ENCODE results near the gene GBF1.
A peak's percentile ranks its signal among the peaks of the same experiment; 100 is the strongest.

GBF1 gene

GRCh38 chr10:102408728-102409603 is 163.6 kb downstream of the GBF1 start:
- H3K4me3 ChIP-seq (ENCODE audit: low read length), result peak overlapping the region; percentile 41
- H3K4me1 ChIP-seq (ENCODE audit: insufficient read depth, low read length), result peaks cover 52% of the 10 kb centered on the region
- peaks cover 8% of the 10 kb centered on the region for H3K36me3 ChIP-seq (ENCODE audit: insufficient read depth, low read length)
- H3K27me3 ChIP-seq (ENCODE audit: insufficient read depth, low read length), result no peaks in the 10 kb centered on the region
- no peak overlapping the region for H2AFZ ChIP-seq (ENCODE audit: low read depth, low read length)
- H3K9me3 ChIP-seq (ENCODE audit: low read length), result no peaks in the 10 kb centered on the region

GRCh38 chr10:102409604-102410428 is 164.5 kb downstream of the GBF1 start:
- Histone ChIP-seq H3K9me3 (ENCODE audit: low read length) (no peaks in the 10 kb centered on the region), H2AFZ (ENCODE audit: low read depth, low read length) (no peak overlapping the region), H3K36me3 (ENCODE audit: insufficient read depth, low read length) (peaks cover 1% of the 10 kb centered on the region), H3K27me3 (ENCODE audit: insufficient read depth, low read length) (no peaks in the 10 kb centered on the region), H3K4me1 (ENCODE audit: insufficient read depth, low read length) (peaks cover 61% of the 10 kb centered on the region), H3K4me3 (ENCODE audit: low read length) (peak overlapping the region; percentile 41)

GRCh38 chr10:102410429-102411073 is 165.2 kb downstream of the GBF1 start:
- Histone ChIP-seq H3K27me3 (ENCODE audit: insufficient read depth, low read length) (no peaks in the 10 kb centered on the region), H2AFZ (ENCODE audit: low read depth, low read length) (no peak overlapping the region), H3K9me3 (ENCODE audit: low read length) (no peaks in the 10 kb centered on the region), H3K4me3 (ENCODE audit: low read length) (no peak overlapping the region), H3K36me3 (ENCODE audit: insufficient read depth, low read length) (no peaks in the 10 kb centered on the region), H3K4me1 (ENCODE audit: insufficient read depth, low read length) (peaks cover 65% of the 10 kb centered on the region)

- H3K4me3 ChIP-seq (ENCODE audit: low read length), result no peak overlapping the region
- no peaks in the 10 kb centered on the region for H3K9me3 ChIP-seq (ENCODE audit: low read length)
- no peaks in the 10 kb centered on the region for H3K27me3 ChIP-seq (ENCODE audit: insufficient read depth, low read length)
- H3K36me3 ChIP-seq (ENCODE audit: insufficient read depth, low read length), result no peaks in the 10 kb centered on the region
- no peak overlapping the region for H2AFZ ChIP-seq (ENCODE audit: low read depth, low read length)
- peaks cover 67% of the 10 kb centered on the region for H3K4me1 ChIP-seq (ENCODE audit: insufficient read depth, low read length)
These were observed 166.3 kb downstream of the GBF1 start for GRCh38 chr10:102411341-102412255.

GRCh38 chr10:102412293-102412692 is 167.0 kb downstream of the GBF1 start:
- H3K4me1 ChIP-seq (ENCODE audit: insufficient read depth, low read length), result peaks cover 67% of the 10 kb centered on the region

GRCh38 chr10:102413053-102413705 is 167.8 kb downstream of the GBF1 start:
- Histone ChIP-seq H2AFZ (ENCODE audit: low read depth, low read length) (no peak overlapping the region), H3K9me3 (ENCODE audit: low read length) (no peaks in the 10 kb centered on the region), H3K27me3 (ENCODE audit: insufficient read depth, low read length) (no peaks in the 10 kb centered on the region), H3K4me1 (ENCODE audit: insufficient read depth, low read length) (peaks cover 68% of the 10 kb centered on the region), H3K4me3 (ENCODE audit: low read length) (no peak overlapping the region), H3K36me3 (ENCODE audit: insufficient read depth, low read length) (no peaks in the 10 kb centered on the region)

More at GRCh38 chr10:102412293-102412692, 167.0 kb downstream of the GBF1 start:
- Histone ChIP-seq H2AFZ (ENCODE audit: low read depth, low read length) (no peak overlapping the region), H3K4me3 (ENCODE audit: low read length) (no peak overlapping the region), H3K27me3 (ENCODE audit: insufficient read depth, low read length) (no peaks in the 10 kb centered on the region), H3K9me3 (ENCODE audit: low read length) (no peaks in the 10 kb centered on the region), H3K36me3 (ENCODE audit: insufficient read depth, low read length) (no peaks in the 10 kb centered on the region)

GRCh38 chr10:102413806-102414561 is 168.7 kb downstream of the GBF1 start:
- Histone ChIP-seq H3K4me3 (ENCODE audit: low read length) (no peak overlapping the region), H3K4me1 (ENCODE audit: insufficient read depth, low read length) (peaks cover 72% of the 10 kb centered on the region), H3K27me3 (ENCODE audit: insufficient read depth, low read length) (no peaks in the 10 kb centered on the region), H3K36me3 (ENCODE audit: insufficient read depth, low read length) (no peaks in the 10 kb centered on the region), H2AFZ (ENCODE audit: low read depth, low read length) (no peak overlapping the region), H3K9me3 (ENCODE audit: low read length) (no peaks in the 10 kb centered on the region)

GRCh38 chr10:102414749-102415148 is 169.4 kb downstream of the GBF1 start:
- Histone ChIP-seq H3K27me3 (ENCODE audit: insufficient read depth, low read length) (no peaks in the 10 kb centered on the region), H2AFZ (ENCODE audit: low read depth, low read length) (no peak overlapping the region), H3K4me1 (ENCODE audit: insufficient read depth, low read length) (peaks cover 70% of the 10 kb centered on the region), H3K9me3 (ENCODE audit: low read length) (no peaks in the 10 kb centered on the region), H3K4me3 (ENCODE audit: low read length) (no peak overlapping the region), H3K36me3 (ENCODE audit: insufficient read depth, low read length) (no peaks in the 10 kb centered on the region)

- H3K27me3 ChIP-seq (ENCODE audit: insufficient read depth, low read length), result no peaks in the 10 kb centered on the region
- peaks cover 61% of the 10 kb centered on the region for H3K4me1 ChIP-seq (ENCODE audit: insufficient read depth, low read length)
- no peak overlapping the region for H3K4me3 ChIP-seq (ENCODE audit: low read length)
- no peak overlapping the region for H2AFZ ChIP-seq (ENCODE audit: low read depth, low read length)
- H3K36me3 ChIP-seq (ENCODE audit: insufficient read depth, low read length), result no peaks in the 10 kb centered on the region
- H3K9me3 ChIP-seq (ENCODE audit: low read length), result no peaks in the 10 kb centered on the region
These were observed 171.0 kb downstream of the GBF1 start for GRCh38 chr10:102416283-102416682.

GRCh38 chr10:102416695-102417094 is 171.4 kb downstream of the GBF1 start:
- Histone ChIP-seq H3K4me3 (ENCODE audit: low read length) (no peak overlapping the region), H3K27me3 (ENCODE audit: insufficient read depth, low read length) (no peaks in the 10 kb centered on the region), H3K4me1 (ENCODE audit: insufficient read depth, low read length) (peaks cover 60% of the 10 kb centered on the region), H2AFZ (ENCODE audit: low read depth, low read length) (no peak overlapping the region), H3K36me3 (ENCODE audit: insufficient read depth, low read length) (no peaks in the 10 kb centered on the region), H3K9me3 (ENCODE audit: low read length) (no peaks in the 10 kb centered on the region)

- peak within 1 kb of the TSS; percentile 27 for H2AFZ ChIP-seq (ENCODE audit: low read depth, low read length)
- peak within 1 kb of the TSS; percentile 82 for H3K4me3 ChIP-seq (ENCODE audit: low read length)
- no peaks in the 10 kb centered on the region for H3K27me3 ChIP-seq (ENCODE audit: insufficient read depth, low read length)
- H3K4me1 ChIP-seq (ENCODE audit: insufficient read depth, low read length), result peaks cover 49% of the 10 kb centered on the region
- peaks cover 9% of the 10 kb centered on the region for H3K36me3 ChIP-seq (ENCODE audit: insufficient read depth, low read length)
- H3K9me3 ChIP-seq (ENCODE audit: low read length), result no peaks in the 10 kb centered on the region
These were observed 173.4 kb downstream of the GBF1 start, which contains the start of gene PSD for GRCh38 chr10:102418622-102419268. TSS of gene PSD (minus strand) at chr10:102418785. CDS start at chr10:102417038, 1,747 bp downstream.
